K562 (cell line): ENCODE results near the gene CTF1. TPM values are rescaled to one million over a fixed set of nuclear protein-coding genes. Genes with fewer than 3 reads are reported as not detected.
A peak's percentile ranks its signal among the peaks of the same experiment; 100 is the strongest.

ENCODE experiments used
- CC2D1A ChIP-seq: fragments of 450-650 bp; IDR thresholded peaks from 2 replicates; pipeline ENCODE4 v1.6.1; 2017; ENCODE audit warnings: mild to moderate bottlenecking
- CCAR2 ChIP-seq: fragments of 200-400 bp; formaldehyde crosslinking; IDR thresholded peaks from 2 replicates; pipeline ENCODE4 v1.6.1; 2017; ENCODE audit warnings: mild to moderate bottlenecking, low read depth, low read length
- DIDO1 ChIP-seq: fragments of 450-650 bp; IDR thresholded peaks from 2 replicates; pipeline ENCODE4 v1.6.1; 2016; ENCODE audit warnings: low read depth, missing biosample characterization, missing genetic modification characterization
- ETS1 ChIP-seq: conservative IDR thresholded peaks from 2 replicates; pipeline ENCODE4 v1.6.1; 2011; ENCODE audit warnings: low read depth, mild to moderate bottlenecking, low read length; ENCODE audit not compliant: control insufficient read depth
- FOXP1 ChIP-seq: sonication (generic); formaldehyde crosslinking; IDR thresholded peaks from 2 replicates; pipeline ENCODE4 v1.8.0; 2022; ENCODE audit warnings: mild to moderate bottlenecking, missing genetic modification reagents
- KLF16 ChIP-seq: IDR thresholded peaks from 2 replicates; pipeline ENCODE4 v1.6.1; 2016; ENCODE audit warnings: antibody characterized with exemption
- MAX ChIP-seq: sonication (generic); formaldehyde crosslinking; IDR thresholded peaks from 2 replicates; pipeline ENCODE4 v1.9.0; 2022; ENCODE audit warnings: mild to moderate bottlenecking, missing genetic modification reagents
- OTX1 ChIP-seq: fragments of 450-650 bp; formaldehyde crosslinking; IDR thresholded peaks from 2 replicates; pipeline ENCODE4 v1.4.0; 2022; ENCODE audit warnings: mild to moderate bottlenecking
- POLR3G ChIP-seq: IDR thresholded peaks from 2 replicates; pipeline ENCODE4 v1.6.1; 2011; ENCODE audit not compliant: insufficient read length, insufficient replicate concordance; ENCODE audit errors: extremely low read depth
- TCF15 ChIP-seq: fragments of 250-450 bp; sonication (Bioruptor Pico); IDR thresholded peaks from 2 replicates; pipeline ENCODE4 v1.8.0; 2022; ENCODE audit warnings: moderate library complexity, mild to moderate bottlenecking, inconsistent platforms
- ZMIZ1 ChIP-seq, 2 experiments: fragments of 150-350 bp in 1 of 2; IDR thresholded peaks; 2 replicates each; pipeline ENCODE4 v1.6.1; 2012 to 2016; ENCODE audit warnings: low read depth in 2 of 2, low read length in 2 of 2, mild to moderate bottlenecking in 1 of 2, moderate library complexity in 1 of 2
- ZNF384 ChIP-seq: IDR thresholded peaks from 2 replicates; pipeline ENCODE4 v1.6.1; 2012; ENCODE audit warnings: low read depth, low read length, improper control_type of control experiment
- ZNF551 ChIP-seq: fragments of 250-450 bp; sonication (Bioruptor Pico); IDR thresholded peaks from 2 replicates; pipeline ENCODE4 v1.5.0; 2021; ENCODE audit warnings: mild to moderate bottlenecking, moderate library complexity
- ZNF695 ChIP-seq: fragments of 450-650 bp; formaldehyde crosslinking; IDR thresholded peaks from 2 replicates; pipeline ENCODE4 v1.4.0; 2020; ENCODE audit warnings: mild to moderate bottlenecking, moderate library complexity
- ZNF740 ChIP-seq, 3 experiments: fragments of 200-800 bp in 1 of 3; sonication (Bioruptor generic) in 1 of 3; sonication (generic) in 1 of 3; formaldehyde crosslinking in 1 of 3; IDR thresholded peaks; 2 replicates each; pipeline versions ENCODE4 v1.6.1 to v1.8.0; 2016 to 2022; ENCODE audit warnings: mild to moderate bottlenecking in 2 of 3, missing compliant biosample characterization in 2 of 3, missing genetic modification characterization in 2 of 3, missing genetic modification reagents in 1 of 3
- polyA plus RNA-seq, 8 experiments: library from polyadenylated mRNA; depleted of rRNA in 4 of 8; stranded (reverse) in 5 of 8; unstranded in 3 of 8; fragments of >200 nt; fragmentation: Nextera tagmentation in 2 of 8; fragmentation: Illumina TruSeq in 1 of 8; extraction: Ambion mirVana in 2 of 8; extraction: Trizol in 1 of 8; gene quantifications; 2 replicates each; pipeline versions ENCODE4 v1.2.1 to v1.2.3, GENCODE V29; 2011 to 2014; ENCODE audit warnings: inconsistent platforms in 1 of 8, missing spikeins in 1 of 8
- total RNA-seq, 7 experiments: library from RNA; depleted of rRNA in 6 of 7; stranded (reverse); fragments of >200 nt in 6 of 7; fragmentation: Illumina TruSeq in 2 of 7; extraction: Trizol in 2 of 7; gene quantifications; 2 replicates each; pipeline versions ENCODE4 v1.2.1 to v1.2.3, GENCODE V29; 2011 to 2021; ENCODE audit warnings: low replicate concordance in 1 of 7

CTF1 gene
- total and polyA plus RNA-seq, 9 of the 15 experiments (the other 6 are each of a cell fraction or from before 2014, with no cell fraction given), result 0.24 to 2.5 (median 0.44) TPM

- TF ChIP-seq ZNF740 (CRISPR knock-in tag; IDR thresholded peaks at IDR 0.05) (no peak), ZNF740 (tag; IDR thresholded peaks at IDR 0.05) (no peak), OTX1 (CRISPR knock-in tag) (no peak), ETS1 (no peak), ZNF695 (CRISPR knock-in tag) (no peak), ZMIZ1 (IDR thresholded peaks at IDR 0.05; ENCODE audit: low read depth in 2 of 2, low read length in 2 of 2) (no peak), CC2D1A (peak; percentile 56), POLR3G (no peak), CCAR2 (no peak), DIDO1 (tag) (no peak), TCF15 (CRISPR knock-in tag) (no peak), FOXP1 (CRISPR knock-in tag) (peak; percentile 69; the same call in 1 of the 2 replicates), ZNF551 (no peak), KLF16 (no peak; the same call in 1 of the 2 replicates), ZNF384 (no peak), MAX (CRISPR knock-in tag) (0 out of 2 replicates have a peak, but pooled peaks have one; percentile 13)
Observed at GRCh38 chr16:30921748-30922419, 25.5 kb downstream of the CTF1 start (continued).
